K562 (cell line): Measurements from ENCODE around the gene TAF5L. TPM values are rescaled to one million over a fixed set of nuclear protein-coding genes. Genes with fewer than 3 reads are reported as not detected.

Experiments used
- ATAC-seq: fragments of 200-7000 bp; cut with Tn5 transposase; 3 replicates; pipeline ENCODE4 v1.9.1; 2020; ENCODE audit warnings: moderate library complexity
- BruUV-seq: library from RNA; stranded (reverse); fragments of 400-500 nt; replicated peaks from 2 replicates; lab custom pipeline; 2021; lab: Mats Ljungman, UMichigan
- CTCF ChIA-PET: fragments of 300-600 bp; formaldehyde crosslinking; extraction: SDS; loops from one replicate; lab custom pipeline; 2021; ENCODE audit warnings: low intra/inter-chr PET ratio; lab: Yijun Ruan, JAX
- POLR2A ChIA-PET: fragments of 300-600, 350-650 bp; sonication (Branson Sonifier 250); formaldehyde crosslinking; extraction: SDS; loops from one replicate; lab custom pipeline; 2021; ENCODE audit warnings: antibody characterized with exemption, inconsistent platforms; lab: Yijun Ruan, JAX
- DNase-seq, 4 experiments: peaks; one replicate each; pipeline versions ENCODE4 v3.0.0 to v3.0.0-alpha.2; 2011 to 2018; ENCODE audit warnings: low spot score in 3 of 4, mixed read lengths in 3 of 4; ENCODE audit errors: extremely low read depth in 1 of 4
- FAIRE-seq: peaks from 2 replicates; lab custom pipeline; 2011; peaks lifted over from hg19 to GRCh38; lab: Jason Lieb, UNC
- H2AFZ ChIP-seq: 2 replicates; pipeline ENCODE4 v1.6.0; 2011; ENCODE audit warnings: low read depth, low read length, control low read depth, inconsistent platforms
- H3K27ac ChIP-seq: fragments of 200-600 bp; 3 replicates; pipeline ENCODE4 v1.8.0; 2011; ENCODE audit warnings: low read depth, mild to moderate bottlenecking, control low read depth, inconsistent platforms, low read length, moderate library complexity, mixed read lengths; ENCODE audit errors: extremely low read depth
- H3K27me3 ChIP-seq, 2 experiments: fragments of 300-600 bp in 1 of 2; 2 replicates in 1 of 2; 3 replicates in 1 of 2; pipeline versions ENCODE4 v1.6.0 to v1.8.0; 2011; ENCODE audit warnings: inconsistent platforms in 2 of 2, low read length in 2 of 2, mild to moderate bottlenecking in 1 of 2, mixed read lengths in 1 of 2, moderate library complexity in 1 of 2; ENCODE audit not compliant: control insufficient read depth in 2 of 2, insufficient read depth in 2 of 2
- H3K36me3 ChIP-seq: fragments of 300-600 bp; 3 replicates; pipeline ENCODE4 v1.8.0; 2011; ENCODE audit warnings: mild to moderate bottlenecking, low read length, inconsistent platforms; ENCODE audit not compliant: control insufficient read depth, insufficient read depth
- H3K4me1 ChIP-seq, 2 experiments: fragments of 200-600 bp in 1 of 2; replicated peaks in 1 of 2; 2 replicates in 1 of 2; 3 replicates in 1 of 2; pipeline versions ENCODE4 v1.5.1 to v1.8.0; 2011; ENCODE audit warnings: inconsistent platforms in 2 of 2, low read length in 2 of 2, mild to moderate bottlenecking in 1 of 2, mixed read lengths in 1 of 2, moderate library complexity in 1 of 2; ENCODE audit not compliant: control insufficient read depth in 2 of 2, insufficient read depth in 2 of 2
- H3K4me2 ChIP-seq: 2 replicates; pipeline ENCODE4 v1.6.1; 2011; ENCODE audit warnings: low read length, control low read depth, inconsistent platforms, mixed read lengths; ENCODE audit not compliant: insufficient read depth
- H3K4me3 ChIP-seq: fragments of 200-600 bp; sonication (generic), shearing (Covaris generic); 2 replicates; pipeline ENCODE4 v1.5.1; 2016; ENCODE audit warnings: control low read depth, inconsistent platforms
- H3K79me2 ChIP-seq: fragments of 200-600 bp; 3 replicates; pipeline ENCODE4 v1.8.0; 2011; ENCODE audit warnings: low read length, inconsistent platforms; ENCODE audit not compliant: control insufficient read depth, insufficient read depth
- H3K9ac ChIP-seq, 2 experiments: 2 replicates each; pipeline versions ENCODE4 v1.6.0 to v1.6.1; 2011; ENCODE audit warnings: low read depth in 2 of 2, low read length in 2 of 2, control low read depth in 1 of 2, inconsistent platforms in 1 of 2, mild to moderate bottlenecking in 1 of 2, mixed read lengths in 1 of 2; ENCODE audit not compliant: insufficient read depth in 1 of 2
- H3K9me1 ChIP-seq: one replicate; pipeline ENCODE4 v1.6.0; 2011; ENCODE audit warnings: inconsistent platforms, mild to moderate bottlenecking, low read length, moderate library complexity; ENCODE audit not compliant: control insufficient read depth, insufficient read depth
- H3K9me3 ChIP-seq: replicated peaks from 2 replicates; pipeline ENCODE4 v1.5.1; 2011; ENCODE audit warnings: low read depth, low read length, inconsistent platforms; ENCODE audit not compliant: control insufficient read depth, insufficient read depth
- H4K20me1 ChIP-seq: replicated peaks from 2 replicates; pipeline ENCODE4 v1.6.1; 2011; ENCODE audit warnings: low read length, inconsistent platforms, mixed read lengths; ENCODE audit not compliant: control insufficient read depth, insufficient read depth
- BDP1 ChIP-seq: IDR thresholded peaks from 3 replicates; pipeline ENCODE4 v1.6.1; 2011; ENCODE audit not compliant: insufficient read length, insufficient read depth
- EP400 ChIP-seq: fragments of 450-650 bp; IDR thresholded peaks from 2 replicates; pipeline ENCODE4 v1.6.1; 2017; ENCODE audit warnings: antibody characterized with exemption, mild to moderate bottlenecking, moderate library complexity
- FOXO4 ChIP-seq: fragments of 450-650 bp; formaldehyde crosslinking; IDR thresholded peaks from 2 replicates; pipeline ENCODE4 v1.4.0; 2020; ENCODE audit warnings: mild to moderate bottlenecking, moderate library complexity
- MAFF ChIP-seq: IDR thresholded peaks from 2 replicates; pipeline ENCODE4 v1.6.1; 2012; ENCODE audit warnings: low read length, improper control_type of control experiment
- MXD1 ChIP-seq: fragments of 250-450 bp; sonication (Bioruptor Pico); IDR thresholded peaks from 2 replicates; pipeline ENCODE4 v1.8.0; 2021; ENCODE audit warnings: borderline replicate concordance, mild to moderate bottlenecking, moderate library complexity; ENCODE audit not compliant: poor library complexity, severe bottlenecking
- MYNN ChIP-seq, 2 experiments: sonication (generic); formaldehyde crosslinking in 1 of 2; IDR thresholded peaks; 2 replicates each; pipeline versions ENCODE4 v1.5.0 to v1.6.1; 2016 to 2020; ENCODE audit warnings: antibody characterized with exemption in 1 of 2, missing genetic modification reagents in 1 of 2
- SMAD3 ChIP-seq: fragments of 450-650 bp; formaldehyde crosslinking; conservative IDR thresholded peaks from 2 replicates; pipeline ENCODE4 v1.4.0; 2020; ENCODE audit warnings: mild to moderate bottlenecking
- TAF1 ChIP-seq: IDR thresholded peaks from 2 replicates; pipeline ENCODE4 v1.6.1; 2011; ENCODE audit warnings: mild to moderate bottlenecking, low read length, moderate library complexity; ENCODE audit not compliant: insufficient read depth, control insufficient read depth, severe bottlenecking; ENCODE audit errors: extremely low read depth
- TGIF2 ChIP-seq: sonication (generic); formaldehyde crosslinking; IDR thresholded peaks from 2 replicates; pipeline ENCODE4 v1.8.1; 2022; ENCODE audit warnings: mild to moderate bottlenecking, missing genetic modification reagents, moderate library complexity
- ZNF174 ChIP-seq: fragments of 250-450 bp; sonication (Bioruptor Pico); IDR thresholded peaks from 2 replicates; pipeline ENCODE4 v1.4.0; 2020; ENCODE audit warnings: mild to moderate bottlenecking
- ZNF830 ChIP-seq: fragments of 250-450 bp; sonication (Bioruptor Pico); IDR thresholded peaks from 2 replicates; pipeline ENCODE4 v1.5.0; 2021; ENCODE audit warnings: mild to moderate bottlenecking
- WGBS: fragments of 100-300 bp; shearing (Covaris generic); methylation state at CpG from one replicate; pipeline ENCODE4 v1.1.6; 2016; ENCODE audit warnings: low coverage, mixed read lengths; ENCODE audit not compliant: insufficient coverage; ENCODE audit errors: missing lambda C conversion rate; 5-methylcytosine and 5-hydroxymethylcytosine counted together
- in situ Hi-C: fragments of 300-500 bp; cut with MboI; formaldehyde crosslinking; loops from 4 replicates; pipeline ENCODE4 v1.15.0; 2018; ENCODE audit warnings: inconsistent platforms, mixed read lengths
- intact Hi-C: fragments of 100-400 bp; cut with micrococcal nuclease; formaldehyde crosslinking; loops from 2 replicates; pipeline ENCODE4 v1.14.2; 2022
- polyA plus RNA-seq, 8 experiments: library from polyadenylated mRNA; depleted of rRNA in 4 of 8; stranded (reverse) in 5 of 8; unstranded in 3 of 8; fragments of >200 nt; fragmentation: Nextera tagmentation in 2 of 8; fragmentation: Illumina TruSeq in 1 of 8; extraction: Ambion mirVana in 2 of 8; extraction: Trizol in 1 of 8; gene quantifications; 2 replicates each; pipeline versions ENCODE4 v1.2.1 to v1.2.3, GENCODE V29; 2011 to 2014; ENCODE audit warnings: inconsistent platforms in 1 of 8, missing spikeins in 1 of 8
- total RNA-seq, 7 experiments: library from RNA; depleted of rRNA in 6 of 7; stranded (reverse); fragments of >200 nt in 6 of 7; fragmentation: Illumina TruSeq in 2 of 7; extraction: Trizol in 2 of 7; gene quantifications; 2 replicates each; pipeline versions ENCODE4 v1.2.1 to v1.2.3, GENCODE V29; 2011 to 2021; ENCODE audit warnings: low replicate concordance in 1 of 7
- TF ChIP-seq, protein P1 (sequence below): fragments of 450-650 bp; formaldehyde crosslinking; IDR thresholded peaks from 2 replicates; pipeline ENCODE4 v1.4.0; 2022; ENCODE audit warnings: missing genetic modification characterization
- TF ChIP-seq, protein P2 (sequence below): fragments of 250-450 bp; sonication (Bioruptor Pico); IDR thresholded peaks from 2 replicates; pipeline ENCODE4 v1.5.0; 2021; ENCODE audit warnings: mild to moderate bottlenecking, borderline replicate concordance
- TF ChIP-seq, protein P3 (sequence below): sonication (generic); formaldehyde crosslinking; IDR thresholded peaks from 2 replicates; pipeline ENCODE4 v1.8.0; 2022; ENCODE audit warnings: missing genetic modification reagents, mild to moderate bottlenecking, moderate library complexity, borderline replicate concordance

TAF5L gene
- total and polyA plus RNA-seq, 9 of the 15 experiments (the other 6 are each of a cell fraction or from before 2014, with no cell fraction given): 2.2 to 34.2 (median 23.3) TPM

- TF ChIP-seq, protein P1, sequence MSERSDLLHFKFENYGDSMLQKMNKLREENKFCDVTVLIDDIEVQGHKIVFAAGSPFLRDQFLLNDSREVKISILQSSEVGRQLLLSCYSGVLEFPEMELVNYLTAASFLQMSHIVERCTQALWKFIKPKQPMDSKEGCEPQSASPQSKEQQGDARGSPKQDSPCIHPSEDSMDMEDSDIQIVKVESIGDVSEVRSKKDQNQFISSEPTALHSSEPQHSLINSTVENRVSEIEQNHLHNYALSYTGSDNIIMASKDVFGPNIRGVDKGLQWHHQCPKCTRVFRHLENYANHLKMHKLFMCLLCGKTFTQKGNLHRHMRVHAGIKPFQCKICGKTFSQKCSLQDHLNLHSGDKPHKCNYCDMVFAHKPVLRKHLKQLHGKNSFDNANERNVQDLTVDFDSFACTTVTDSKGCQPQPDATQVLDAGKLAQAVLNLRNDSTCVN (CRISPR knock-in tag): no peak
- TF ChIP-seq ZNF830 (CRISPR knock-in tag): no peak
Measured at GRCh38 chr1:229620876-229621275, 5.0 kb downstream of the TAF5L start (continued).

DNA sequence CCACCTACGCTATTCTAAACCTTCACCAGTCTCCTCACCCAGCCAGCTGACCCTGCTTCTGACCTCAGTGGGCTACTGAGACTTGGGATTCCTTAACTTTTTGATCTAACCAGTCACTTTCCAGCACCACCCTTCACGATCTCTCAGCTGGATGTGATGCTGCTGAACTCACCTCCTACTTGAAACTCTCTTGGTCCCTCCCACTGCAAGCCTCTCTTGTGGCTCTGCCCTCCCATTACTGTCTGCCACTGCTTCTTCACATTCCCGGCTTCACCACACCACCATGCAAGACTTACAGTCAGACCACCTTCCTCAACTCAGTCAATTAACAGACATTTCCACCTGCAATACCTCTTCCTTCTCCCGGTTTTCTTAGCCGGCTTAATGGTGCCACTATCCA, 6.3 kb downstream of the TAF5L start:
- FAIRE-seq (peak; percentile 37), DNase-seq (peak in 2 of 4 experiments; percentile 24 to 27), ATAC-seq (peak; percentile 63)
- Histone ChIP-seq H3K27me3 (no peaks in the 10 kb centered on the region), H3K9me3 (no peaks in the 10 kb centered on the region), H3K9ac (peak overlapping the region in 1 of 2 experiments; percentile 3; a peak in 1 of 4 replicates), H3K27ac (no peak overlapping the region), H2AFZ (no peak overlapping the region), H3K9me1 (peaks cover 3% of the 10 kb centered on the region), H3K79me2 (peaks cover 89% of the 10 kb centered on the region), H3K36me3 (peaks cover 6% of the 10 kb centered on the region), H3K4me2 (no peak overlapping the region), H4K20me1 (peaks cover 25% of the 10 kb centered on the region), H3K4me1 (peaks cover under 1 to 29% of the 10 kb centered on the region in 2 experiments; a peak in 4 of 5 replicates), H3K4me3 (no peak overlapping the region)
- WGBS: 51% methylated on average over 5 of the region's 5 CpGs
- no TSS peak for BruUV-seq
- in situ Hi-C loops: no loop called here
- POLR2A ChIA-PET: interaction anchor here (0.6 kb wide), 1 partner anchor 61 kb away, joined by 3 read pairs; no protein-coding TSS in a partner anchor
- CTCF ChIA-PET: no interaction called here
- intact Hi-C loops: loop anchor here (5.0 kb wide), 1 partner anchor 47 kb away; no protein-coding TSS in a partner anchor
- TF ChIP-seq, protein P2, sequence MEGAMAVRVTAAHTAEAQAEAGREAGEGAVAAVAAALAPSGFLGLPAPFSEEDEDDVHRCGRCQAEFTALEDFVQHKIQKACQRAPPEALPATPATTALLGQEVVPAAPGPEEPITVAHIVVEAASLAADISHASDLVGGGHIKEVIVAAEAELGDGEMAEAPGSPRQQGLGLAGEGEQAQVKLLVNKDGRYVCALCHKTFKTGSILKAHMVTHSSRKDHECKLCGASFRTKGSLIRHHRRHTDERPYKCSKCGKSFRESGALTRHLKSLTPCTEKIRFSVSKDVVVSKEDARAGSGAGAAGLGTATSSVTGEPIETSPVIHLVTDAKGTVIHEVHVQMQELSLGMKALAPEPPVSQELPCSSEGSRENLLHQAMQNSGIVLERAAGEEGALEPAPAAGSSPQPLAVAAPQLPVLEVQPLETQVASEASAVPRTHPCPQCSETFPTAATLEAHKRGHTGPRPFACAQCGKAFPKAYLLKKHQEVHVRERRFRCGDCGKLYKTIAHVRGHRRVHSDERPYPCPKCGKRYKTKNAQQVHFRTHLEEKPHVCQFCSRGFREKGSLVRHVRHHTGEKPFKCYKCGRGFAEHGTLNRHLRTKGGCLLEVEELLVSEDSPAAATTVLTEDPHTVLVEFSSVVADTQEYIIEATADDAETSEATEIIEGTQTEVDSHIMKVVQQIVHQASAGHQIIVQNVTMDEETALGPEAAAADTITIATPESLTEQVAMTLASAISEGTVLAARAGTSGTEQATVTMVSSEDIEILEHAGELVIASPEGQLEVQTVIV: no peak
- TF ChIP-seq, protein P3, sequence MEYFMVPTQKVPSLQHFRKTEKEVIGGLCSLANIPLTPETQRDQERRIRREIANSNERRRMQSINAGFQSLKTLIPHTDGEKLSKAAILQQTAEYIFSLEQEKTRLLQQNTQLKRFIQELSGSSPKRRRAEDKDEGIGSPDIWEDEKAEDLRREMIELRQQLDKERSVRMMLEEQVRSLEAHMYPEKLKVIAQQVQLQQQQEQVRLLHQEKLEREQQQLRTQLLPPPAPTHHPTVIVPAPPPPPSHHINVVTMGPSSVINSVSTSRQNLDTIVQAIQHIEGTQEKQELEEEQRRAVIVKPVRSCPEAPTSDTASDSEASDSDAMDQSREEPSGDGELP (CRISPR knock-in tag): no peak
- TF ChIP-seq TAF1 (no peak), MAFF (no peak), MXD1 (CRISPR knock-in tag) (no peak), EP400 (no peak), MYNN (IDR thresholded peaks at IDR 0.05) (no peak), MYNN (CRISPR knock-in tag; IDR thresholded peaks at IDR 0.05) (no peak), TGIF2 (CRISPR knock-in tag) (no peak), FOXO4 (CRISPR knock-in tag) (no peak), ZNF174 (CRISPR knock-in tag) (no peak), SMAD3 (no peak), BDP1 (no peak)
